KMS-11 (cell line): Measurements from ENCODE around the gene ZFYVE28.

Source experiments
- H2AFZ ChIP-seq: fragments of 200-600 bp; sonication (generic); 2 replicates; pipeline ENCODE4 v1.6.1; 2016; ENCODE audit warnings: antibody characterized with exemption, mixed run types, low read depth
- H3K27ac ChIP-seq: fragments of 200-600 bp; sonication (generic); 2 replicates; pipeline ENCODE4 v1.6.1; 2016; ENCODE audit warnings: mild to moderate bottlenecking, mixed run types
- H3K27me3 ChIP-seq: fragments of 200-600 bp; sonication (generic); 2 replicates; pipeline ENCODE4 v1.6.1; 2017; ENCODE audit warnings: mild to moderate bottlenecking, low read depth, mixed run types, moderate library complexity; ENCODE audit not compliant: insufficient read depth
- H3K36me3 ChIP-seq: fragments of 200-600 bp; sonication (generic); 2 replicates; pipeline ENCODE4 v1.6.1; 2017; ENCODE audit warnings: mild to moderate bottlenecking, mixed run types; ENCODE audit not compliant: insufficient read depth
- H3K4me1 ChIP-seq: fragments of 200-600 bp; sonication (generic); 2 replicates; pipeline ENCODE4 v1.6.1; 2016; ENCODE audit warnings: mild to moderate bottlenecking, low read depth, mixed run types; ENCODE audit not compliant: poor library complexity, severe bottlenecking
- H3K4me2 ChIP-seq: fragments of 200-600 bp; sonication (generic); 2 replicates; pipeline ENCODE4 v1.7.0; 2016; ENCODE audit warnings: mild to moderate bottlenecking, mixed run types
- H3K4me3 ChIP-seq: fragments of 200-600 bp; sonication (generic); IDR thresholded peaks from 2 replicates; pipeline ENCODE4 v1.6.1; 2017; ENCODE audit warnings: low read depth, low read length, mixed read lengths; ENCODE audit not compliant: insufficient read depth
- H3K79me2 ChIP-seq: fragments of 200-600 bp; sonication (generic); 2 replicates; pipeline ENCODE4 v1.6.1; 2016; ENCODE audit warnings: low read depth, mixed run types; ENCODE audit not compliant: insufficient read depth
- H3K9ac ChIP-seq: fragments of 200-600 bp; sonication (generic); 2 replicates; pipeline ENCODE4 v1.6.1; 2016; ENCODE audit warnings: mild to moderate bottlenecking, mixed run types
- H4K20me1 ChIP-seq: fragments of 200-600 bp; sonication (generic); 2 replicates; pipeline ENCODE4 v1.6.1; 2016; ENCODE audit warnings: mild to moderate bottlenecking, mixed run types; ENCODE audit not compliant: insufficient read depth
- CTCF ChIP-seq: fragments of 200-600 bp; sonication (generic); conservative IDR thresholded peaks from 2 replicates; pipeline ENCODE4 v1.6.1; 2017; ENCODE audit warnings: low read depth, mild to moderate bottlenecking, antibody characterized with exemption, low read length, moderate library complexity, mixed read lengths

ZFYVE28 gene

GRCh38 chr4:2289311-2289954 is 129.0 kb downstream of the ZFYVE28 start:
- Histone ChIP-seq H3K4me1 (no peaks in the 10 kb centered on the region), H4K20me1 (no peaks in the 10 kb centered on the region), H2AFZ (no peak overlapping the region), H3K27me3 (no peaks in the 10 kb centered on the region), H3K4me2 (no peak overlapping the region), H3K79me2 (no peaks in the 10 kb centered on the region), H3K4me3 (no peak overlapping the region), H3K9ac (no peak overlapping the region), H3K36me3 (no peaks in the 10 kb centered on the region), H3K27ac (no peak overlapping the region)
- TF ChIP-seq CTCF = no peak

- no peaks in the 10 kb centered on the region for H4K20me1 ChIP-seq
- TF ChIP-seq CTCF = no peak
- no peak overlapping the region for H2AFZ ChIP-seq
- no peak overlapping the region for H3K27ac ChIP-seq
- no peak overlapping the region for H3K9ac ChIP-seq
- H3K36me3 ChIP-seq = no peaks in the 10 kb centered on the region
- H3K4me3 ChIP-seq = no peak overlapping the region
- H3K4me2 ChIP-seq = no peak overlapping the region
- H3K79me2 ChIP-seq = no peaks in the 10 kb centered on the region
- H3K4me1 ChIP-seq = no peaks in the 10 kb centered on the region
- no peaks in the 10 kb centered on the region for H3K27me3 ChIP-seq
These were observed 130.3 kb downstream of the ZFYVE28 start for GRCh38 chr4:2288051-2288541.

- no peak for TF ChIP-seq CTCF
- Histone ChIP-seq H3K36me3 (no peaks in the 10 kb centered on the region), H3K4me3 (no peak overlapping the region), H2AFZ (no peak overlapping the region), H3K27ac (no peak overlapping the region), H3K4me2 (no peak overlapping the region), H3K27me3 (no peaks in the 10 kb centered on the region), H3K9ac (no peak overlapping the region), H4K20me1 (no peaks in the 10 kb centered on the region), H3K79me2 (no peaks in the 10 kb centered on the region), H3K4me1 (no peaks in the 10 kb centered on the region)
These were observed 130.9 kb downstream of the ZFYVE28 start for GRCh38 chr4:2287594-2287915.

- Histone ChIP-seq H3K36me3 (no peaks in the 10 kb centered on the region), H2AFZ (no peak overlapping the region), H3K4me2 (no peak overlapping the region), H3K27me3 (no peaks in the 10 kb centered on the region), H3K27ac (no peak overlapping the region), H4K20me1 (no peaks in the 10 kb centered on the region), H3K4me1 (no peaks in the 10 kb centered on the region), H3K79me2 (no peaks in the 10 kb centered on the region), H3K4me3 (no peak overlapping the region), H3K9ac (no peak overlapping the region)
- no peak for TF ChIP-seq CTCF
These were observed 131.4 kb downstream of the ZFYVE28 start for GRCh38 chr4:2286904-2287593.
